NCI-H748 (cell line): Measurements from ENCODE around the gene CRADD.
A peak's percentile ranks its signal among the peaks of the same experiment; 100 is the strongest.

Experiments
- DNase-seq: peaks from one replicate; lab custom pipeline; 2025; ENCODE audit not compliant: unreplicated experiment; lab: John Stamatoyannopoulos, UW

The CRADD gene

GRCh38 chr12:93670104-93670503 lies 7.1 kb upstream of the CRADD start:
- DNase-seq = no peak

- no peak for DNase-seq
Measured at GRCh38 chr12:93671044-93671443, 6.1 kb upstream of the CRADD start.

GRCh38 chr12:93673084-93673483 lies 4.1 kb upstream of the CRADD start:
- DNase-seq = no peak

- DNase-seq = no peak
Measured at GRCh38 chr12:93674386-93674785, 2.8 kb upstream of the CRADD start.

GRCh38 chr12:93676408-93677194 lies 574 bp upstream of the CRADD start:
- peak; percentile 33 for DNase-seq

- no peak for DNase-seq
Measured at GRCh38 chr12:93678779-93679178, 1.6 kb downstream of the CRADD start.

- DNase-seq = no peak
Measured at GRCh38 chr12:93679308-93679925, 2.2 kb downstream of the CRADD start.

GRCh38 chr12:93680006-93680405 lies 2.8 kb downstream of the CRADD start:
- DNase-seq = no peak

- no peak for DNase-seq
Measured at GRCh38 chr12:93682846-93683261, 5.7 kb downstream of the CRADD start.

- no peak for DNase-seq
Measured at GRCh38 chr12:93683410-93683809, 6.2 kb downstream of the CRADD start.

- DNase-seq = no peak
Measured at GRCh38 chr12:93684716-93685115, 7.5 kb downstream of the CRADD start.

- no peak for DNase-seq
Measured at GRCh38 chr12:93686572-93687356, 9.6 kb downstream of the CRADD start.

- peak; percentile 5 for DNase-seq
Measured at GRCh38 chr12:93689076-93689834, 12.1 kb downstream of the CRADD start.

GRCh38 chr12:93696462-93696861 lies 19.3 kb downstream of the CRADD start:
- no peak for DNase-seq

GRCh38 chr12:93698307-93699092 lies 21.3 kb downstream of the CRADD start:
- DNase-seq = no peak

GRCh38 chr12:93699271-93700145 lies 22.3 kb downstream of the CRADD start:
- DNase-seq = peak; percentile 17

GRCh38 chr12:93702707-93703315 lies 25.6 kb downstream of the CRADD start:
- DNase-seq = no peak

- DNase-seq = no peak
Measured at GRCh38 chr12:93704122-93704521, 26.9 kb downstream of the CRADD start.

- no peak for DNase-seq
Measured at GRCh38 chr12:93704625-93705024, 27.4 kb downstream of the CRADD start.
